Erythroblast (primary cell): ENCODE results near the gene GABRG3.

ENCODE experiments used
- GATA1 ChIP-seq: IDR thresholded peaks from 2 replicates; pipeline ENCODE4 v1.6.1; 2011; ENCODE audit warnings: low read depth, mild to moderate bottlenecking, control low read depth, low read length, moderate library complexity
- POLR2A ChIP-seq: IDR thresholded peaks from 2 replicates; pipeline ENCODE4 v1.6.1; 2011; ENCODE audit warnings: mild to moderate bottlenecking, low read length

DNA sequence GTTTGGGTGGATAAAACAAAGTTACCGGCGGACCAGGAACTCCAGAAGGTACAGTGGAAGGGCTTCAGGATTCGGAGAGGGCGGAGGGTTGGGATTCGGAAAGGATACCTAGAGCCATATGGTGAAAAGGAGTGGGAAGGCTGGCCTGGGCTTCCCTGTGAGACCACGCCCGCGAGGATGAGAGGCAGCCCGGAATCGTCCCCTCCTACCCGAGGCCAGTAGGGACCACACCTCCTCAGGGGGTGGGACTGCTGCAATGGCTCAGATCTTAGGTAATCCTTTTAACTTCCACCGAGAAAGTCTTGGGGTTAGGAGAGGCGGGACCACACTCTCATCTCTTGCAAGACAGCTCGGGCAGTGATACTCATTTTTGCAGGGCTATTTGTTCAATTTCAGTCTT lies 616.8 kb downstream of the GABRG3 start:
- TF ChIP-seq POLR2A, result no peak
- TF ChIP-seq GATA1, result no peak
